ENCODE results near the gene TBC1D5.

Gene TBC1D5

GRCh38 chr3:17122758-17123157 is 619.7 kb downstream of the TBC1D5 start:
- no peak for DNase-seq

DNA sequence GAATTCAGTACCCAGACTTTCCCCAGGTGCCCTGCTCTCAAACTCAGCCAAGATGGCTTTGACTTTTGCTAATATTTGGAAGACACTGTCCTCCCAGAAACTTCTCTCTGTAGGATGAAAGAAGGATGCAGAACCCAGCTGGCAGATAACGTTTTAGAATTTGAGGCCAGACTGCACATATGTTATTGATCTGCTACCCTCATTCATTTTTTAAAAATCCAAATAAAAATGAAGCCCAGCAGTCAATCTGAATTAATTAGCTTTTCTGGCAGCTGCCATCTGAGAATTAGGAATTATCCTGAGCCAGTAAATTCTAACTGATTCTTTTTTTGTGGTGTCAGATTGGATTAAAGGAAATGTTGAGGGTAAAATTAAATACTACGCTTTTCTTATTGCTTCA is 621.1 kb downstream of the TBC1D5 start:
- no peak for DNase-seq

- DNase-seq = no peak
Measured at GRCh38 chr3:17120115-17120514, 622.3 kb downstream of the TBC1D5 start.

- no peak for DNase-seq
Measured at GRCh38 chr3:17119201-17120072, 623.0 kb downstream of the TBC1D5 start.

DNA sequence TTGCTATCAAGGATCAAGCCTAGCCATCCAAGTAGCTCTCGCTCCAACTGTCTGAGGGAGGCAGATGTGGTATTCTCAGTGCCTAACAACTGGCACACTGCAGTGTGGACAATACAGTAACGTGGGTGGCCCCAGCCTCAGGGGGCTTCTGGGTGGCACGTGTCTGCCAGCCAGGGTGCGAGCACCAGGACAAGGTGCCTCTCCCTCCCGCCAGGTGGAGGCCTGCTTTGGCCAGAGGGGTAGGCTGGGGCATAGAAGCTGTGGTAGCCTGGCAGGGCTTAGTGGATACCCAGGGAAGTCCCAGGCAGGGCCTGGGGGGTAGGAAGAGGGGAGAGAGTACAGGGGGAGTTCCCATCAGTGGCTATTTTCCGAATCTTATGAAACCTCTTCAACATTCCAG is 623.7 kb downstream of the TBC1D5 start:
- no peak for DNase-seq

DNA sequence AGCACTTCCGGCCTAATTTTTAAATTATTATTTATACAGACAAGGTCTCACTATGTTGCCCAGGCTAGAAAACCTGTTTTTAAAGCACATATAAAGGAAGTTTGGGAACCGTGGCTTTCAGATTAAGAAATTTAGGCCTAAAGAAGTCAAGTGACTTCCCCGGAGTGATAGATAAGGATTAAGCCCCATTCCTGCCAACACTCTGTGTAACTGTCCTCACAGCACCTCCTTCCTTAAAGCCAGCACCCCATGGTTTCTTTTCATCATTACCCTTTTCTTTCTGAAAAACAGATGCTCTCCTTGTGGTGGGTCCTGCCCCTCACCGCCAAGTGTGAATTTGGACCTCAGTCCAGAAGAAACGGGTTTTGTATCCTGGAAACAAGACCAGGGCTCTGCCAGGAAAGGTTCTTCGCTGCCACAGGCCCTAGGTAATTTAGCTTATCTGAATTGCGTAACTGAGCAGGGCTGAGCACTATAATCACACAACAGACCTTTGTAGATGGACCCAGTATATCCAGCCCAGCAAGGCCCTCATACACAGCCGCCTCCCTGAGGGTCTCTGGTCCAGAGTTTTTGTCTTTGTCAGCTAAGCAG is 626.3 kb downstream of the TBC1D5 start:
- DNase-seq = no peak

GRCh38 chr3:17115186-17115585 is 627.2 kb downstream of the TBC1D5 start:
- no peak for DNase-seq

- no peak for DNase-seq
Measured at GRCh38 chr3:17111586-17111985, 630.8 kb downstream of the TBC1D5 start.

DNA sequence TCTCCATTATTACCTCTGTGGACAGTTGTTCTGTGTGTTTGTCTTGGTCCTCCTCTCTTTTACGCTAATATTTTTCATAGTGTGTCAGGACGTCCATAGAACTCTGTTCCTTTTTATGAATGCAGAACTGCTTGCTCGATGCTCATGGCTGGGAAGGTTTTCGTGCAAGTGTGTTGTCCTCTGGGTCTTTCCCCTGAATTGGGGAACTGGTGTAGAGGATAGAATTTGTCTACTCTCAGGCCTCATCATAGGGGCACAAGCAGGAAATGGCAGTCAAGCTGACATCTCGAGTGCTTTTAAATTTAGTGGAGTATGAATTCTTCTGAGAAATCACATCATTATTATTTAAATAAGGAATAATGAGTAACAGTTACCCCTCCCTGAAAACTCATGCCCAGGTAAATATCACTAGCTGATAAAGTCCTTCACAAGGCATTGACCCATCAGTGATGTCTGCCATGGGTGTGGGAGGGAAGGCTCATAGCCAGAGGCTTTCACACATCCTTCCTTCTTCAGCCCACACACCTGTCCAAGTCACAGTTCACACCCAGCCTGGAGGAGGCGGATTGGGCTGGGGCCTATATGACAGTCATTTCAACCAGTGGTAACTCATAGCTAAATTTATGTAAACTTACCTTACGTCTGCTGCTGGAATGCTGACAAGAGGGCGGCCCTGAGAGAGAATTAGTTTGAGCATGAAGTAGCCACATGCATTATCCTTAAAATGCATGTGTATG is 631.6 kb downstream of the TBC1D5 start:
- peak; percentile 8 to 44 for DNase-seq

Data from Kasumi-1 (cell line).